ENCODE data around the gene OSBPL6.

- no peak for TF ChIP-seq POLR2A (IDR thresholded peaks at IDR 0.05)
- no peak for TF ChIP-seq CTCF (IDR thresholded peaks at IDR 0.05)
Observed at GRCh38 chr2:178327516-178327915, 133.2 kb downstream of the OSBPL6 start.

Data from esophagus squamous epithelium (tissue), 4 donors.